ENCODE results near the gene ATM.
A peak's percentile ranks its signal among the peaks of the same experiment; 100 is the strongest.
"Not testable (repeated sequence)": the region's sequence is repeated elsewhere in the genome, so short reads cannot be mapped to it uniquely, and the experiment has no call there.

ATM gene

DNA sequence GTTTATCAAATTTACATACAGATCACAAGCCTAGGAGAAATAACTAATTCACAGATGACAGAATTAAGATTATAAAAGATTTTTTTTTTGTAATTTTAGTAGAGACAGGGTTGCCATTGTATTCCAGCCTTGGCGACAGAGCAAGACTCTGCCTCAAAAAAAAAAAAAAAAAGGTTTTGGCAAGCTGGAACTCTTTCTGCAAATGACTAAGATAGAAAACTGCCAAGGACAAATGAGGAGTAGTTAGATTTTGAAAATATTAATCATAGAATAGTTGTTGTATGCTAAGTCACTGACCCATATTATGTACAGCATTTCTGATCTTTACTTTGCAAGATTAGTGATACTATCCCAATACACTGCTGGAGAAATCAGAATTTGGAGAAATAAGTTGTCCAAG lies 145.3 kb downstream of the ATM start:
- no peak for DNase-seq

DNA sequence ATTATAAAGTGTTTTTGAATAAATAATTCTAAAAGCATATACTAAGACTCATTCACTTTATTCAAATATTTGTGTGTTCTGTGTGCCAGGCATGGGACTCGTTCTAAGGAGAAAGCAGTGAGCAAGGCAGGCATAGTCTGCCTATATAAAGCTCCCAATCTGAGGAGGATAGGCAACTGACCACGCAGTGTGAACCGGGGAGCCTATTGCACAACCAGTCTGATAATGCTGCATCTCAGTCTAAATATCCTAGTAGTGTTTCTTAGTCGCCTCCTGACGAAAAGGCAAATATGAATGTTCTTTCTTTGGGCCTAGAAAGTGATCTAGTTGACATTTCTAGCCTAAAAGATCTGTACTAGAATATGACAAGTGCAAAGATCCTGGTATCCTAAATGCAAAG lies 146.2 kb downstream of the ATM start:
- no peak for DNase-seq

DNA sequence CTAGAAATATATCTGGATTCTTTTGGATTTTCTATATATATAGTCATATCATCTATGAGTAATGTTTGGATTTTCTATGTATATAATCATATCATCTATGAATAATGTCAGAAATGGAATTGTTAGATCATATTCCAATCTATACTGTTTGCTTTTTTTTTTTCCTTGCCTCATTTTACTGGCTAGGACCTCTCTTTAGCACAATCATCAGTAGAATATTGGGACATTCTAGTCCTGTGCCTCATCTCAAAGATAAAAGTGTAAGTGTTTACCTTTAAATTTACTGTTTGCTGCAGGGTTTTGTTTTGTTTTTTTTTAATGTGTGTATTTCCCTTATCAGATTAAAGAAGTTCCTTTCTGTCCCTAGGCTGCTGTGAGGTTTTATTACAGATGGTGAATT lies 147.4 kb downstream of the ATM start:
- no peak for DNase-seq

DNA sequence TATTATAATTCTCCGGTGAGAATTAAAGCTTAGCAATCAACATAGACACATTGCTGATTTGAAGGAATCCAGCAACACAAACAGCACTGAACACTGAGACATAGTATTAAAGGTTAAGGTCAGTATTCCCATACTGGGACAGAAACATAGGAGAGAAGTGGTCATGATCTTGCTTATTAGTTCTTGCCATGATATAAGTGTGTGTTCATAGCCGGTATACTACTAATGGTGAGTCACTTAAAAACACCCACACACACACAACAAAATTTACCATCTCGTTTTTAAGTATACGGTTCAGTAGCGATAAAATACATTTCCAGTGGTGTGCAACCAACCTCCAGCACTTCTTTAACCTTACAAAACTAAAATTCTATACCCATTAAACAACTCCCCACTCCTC lies 148.1 kb downstream of the ATM start:
- no peak for DNase-seq

DNA sequence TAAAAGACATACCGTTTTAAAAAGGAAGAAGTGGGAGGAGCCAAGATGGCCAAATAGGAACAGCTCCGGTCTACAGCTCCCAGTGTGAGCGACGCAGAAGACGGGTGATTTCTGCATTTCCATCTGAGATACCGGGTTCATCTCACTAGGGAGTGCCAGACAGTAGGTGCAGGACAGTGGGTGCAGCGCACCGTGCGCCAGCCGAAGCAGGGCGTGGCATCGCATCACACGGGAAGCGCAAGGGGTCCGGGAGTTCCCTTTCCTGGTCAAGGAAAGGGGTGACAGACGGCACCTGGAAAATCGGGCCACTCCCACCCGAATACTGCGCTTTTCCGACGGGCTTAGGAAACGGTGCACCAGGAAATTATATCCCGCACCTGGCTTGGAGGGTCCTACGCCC lies 150.6 kb downstream of the ATM start:
- DNase-seq, result not testable (repeated sequence)

DNA sequence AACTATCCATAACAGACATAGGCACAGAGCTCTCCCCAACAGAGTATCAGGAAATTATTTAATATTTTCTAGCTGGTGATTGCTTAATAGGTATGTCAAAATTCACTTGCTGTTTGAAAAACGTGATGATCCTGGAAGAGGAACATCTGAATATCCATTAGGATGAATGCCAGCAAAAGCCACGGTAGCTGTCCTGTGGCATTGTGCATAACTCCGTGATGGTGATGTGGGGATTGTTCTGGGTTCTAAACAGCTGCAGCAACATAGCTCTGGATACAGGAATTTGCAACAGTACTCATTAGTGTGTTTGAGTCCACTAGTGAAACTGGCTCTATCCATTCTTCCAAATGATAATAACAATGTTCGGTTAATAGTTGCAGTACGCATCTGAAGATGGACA lies 165.7 kb downstream of the ATM start:
- DNase-seq, result no peak

DNA sequence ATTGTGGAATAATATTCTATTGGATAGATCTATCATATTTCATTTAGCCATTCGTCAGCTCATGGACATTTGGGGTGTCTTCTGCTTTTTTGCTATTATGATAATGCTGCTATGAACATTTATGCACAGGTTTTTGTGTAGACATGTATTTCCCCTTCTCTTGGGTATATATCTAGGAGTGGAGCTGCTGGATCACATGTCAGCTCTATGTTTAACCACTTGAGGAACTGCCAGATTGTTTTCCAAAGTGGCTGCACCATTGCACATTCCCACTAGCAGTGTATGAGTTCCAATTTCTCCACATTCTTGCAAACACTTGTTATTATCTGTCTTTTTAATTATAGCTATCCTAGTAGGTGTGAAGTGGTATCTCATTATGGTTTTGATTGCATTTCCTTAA lies 169.5 kb downstream of the ATM start:
- peak in 1 of 56 donors; percentile 14 for DNase-seq

DNA sequence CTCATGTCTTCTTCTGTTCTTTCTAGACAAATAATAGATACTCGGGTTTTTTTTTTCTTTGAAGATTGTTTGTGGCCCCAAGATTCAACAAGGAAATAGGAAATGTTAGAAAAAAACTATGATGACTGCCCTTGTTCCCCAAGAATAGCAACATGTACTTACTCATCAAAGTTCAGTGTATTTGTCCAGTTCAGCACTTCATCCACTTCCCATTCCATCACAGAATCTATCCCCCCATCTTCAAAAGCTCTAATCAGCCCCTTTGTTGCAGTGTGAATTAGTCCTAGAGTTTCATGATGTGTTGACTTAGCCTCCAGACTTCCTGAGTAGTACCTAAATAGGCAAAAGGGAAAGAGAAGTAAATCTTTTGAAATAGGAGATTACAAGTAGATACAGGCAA lies 170.2 kb downstream of the ATM start:
- no peak for DNase-seq

DNA sequence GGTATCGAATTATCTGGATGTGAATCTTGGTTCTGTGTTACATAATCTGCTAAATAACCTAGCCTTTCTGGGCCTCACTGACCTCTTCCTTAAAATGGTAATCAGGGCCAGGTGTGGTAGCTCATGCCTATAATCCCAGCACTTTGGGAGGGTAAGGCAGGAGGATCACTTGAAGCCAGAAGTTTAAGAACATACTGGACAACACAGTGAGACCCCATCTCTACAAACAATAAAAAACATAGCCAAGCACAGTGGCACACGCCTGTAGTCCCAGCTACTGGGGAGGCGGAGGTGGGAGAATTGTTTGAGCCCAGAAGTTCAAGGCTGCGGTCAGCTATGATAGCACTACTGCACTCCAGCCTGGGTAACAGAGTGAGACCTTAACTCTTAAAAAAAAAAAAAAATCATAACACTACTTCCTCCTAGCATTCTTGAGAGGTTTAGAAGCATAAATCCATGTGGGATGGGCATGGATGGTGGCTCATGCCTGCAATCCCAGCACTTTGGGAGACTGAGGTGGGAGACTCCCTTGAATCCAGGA lies 171.9 kb downstream of the ATM start:
- DNase-seq, result no peak

DNA sequence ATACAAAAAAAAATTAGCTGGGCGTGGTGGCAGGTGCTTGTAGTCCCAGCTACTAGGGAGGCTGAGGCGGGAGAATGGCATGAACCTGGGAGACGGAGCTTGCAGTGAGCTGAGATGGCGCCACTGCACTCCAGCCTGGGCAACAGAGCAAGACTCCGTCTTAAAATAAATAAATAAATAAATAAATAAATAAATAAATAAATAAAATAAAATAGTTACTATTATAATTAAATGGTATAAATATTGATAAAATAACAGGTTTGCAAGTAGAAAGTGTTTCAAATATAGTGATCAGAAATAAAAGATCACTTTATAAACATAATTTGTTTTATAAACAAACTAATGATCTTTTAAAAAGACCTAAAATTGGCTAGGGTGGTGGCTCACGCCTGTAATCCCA lies 173.8 kb downstream of the ATM start:
- not testable (repeated sequence) for DNase-seq

DNA sequence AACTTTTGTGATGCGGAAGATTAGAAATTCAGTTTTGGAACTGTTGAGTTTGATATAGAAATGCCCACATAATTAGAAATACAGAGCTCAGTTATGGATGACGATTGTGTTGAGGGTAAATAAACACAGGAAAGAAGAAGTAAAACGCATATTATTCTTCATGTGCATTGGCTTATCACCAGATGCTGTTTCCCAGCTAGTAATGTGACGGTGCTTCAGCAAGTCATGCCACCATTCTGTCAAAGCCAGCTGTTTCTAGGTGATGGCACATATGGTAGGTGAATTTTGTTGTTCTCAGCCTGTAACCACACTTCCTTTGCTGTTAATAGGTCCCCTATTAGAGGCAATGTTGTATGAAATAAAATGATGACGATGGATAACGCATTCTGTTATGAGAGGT lies 175.6 kb downstream of the ATM start:
- no peak for DNase-seq

DNA sequence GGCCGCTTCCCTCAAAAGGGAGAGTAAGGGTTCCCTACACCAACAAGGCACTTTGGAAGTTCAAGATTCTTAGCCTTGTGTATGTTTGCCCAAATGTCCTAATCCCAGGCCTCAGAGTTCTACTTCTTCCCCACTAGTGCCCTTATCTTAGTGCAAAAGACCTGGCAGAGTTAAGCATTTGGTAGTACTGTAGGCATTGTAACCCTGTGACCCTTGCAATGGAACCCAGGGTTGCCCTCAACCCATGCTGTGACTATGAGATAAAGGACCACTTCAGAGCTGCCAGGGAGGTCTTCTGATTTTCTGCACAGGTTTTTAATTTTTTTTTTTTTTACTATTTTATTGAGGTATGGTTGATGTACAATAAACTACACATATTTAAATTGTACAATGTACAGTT lies 179.4 kb downstream of the ATM start:
- DNase-seq, result no peak

DNA sequence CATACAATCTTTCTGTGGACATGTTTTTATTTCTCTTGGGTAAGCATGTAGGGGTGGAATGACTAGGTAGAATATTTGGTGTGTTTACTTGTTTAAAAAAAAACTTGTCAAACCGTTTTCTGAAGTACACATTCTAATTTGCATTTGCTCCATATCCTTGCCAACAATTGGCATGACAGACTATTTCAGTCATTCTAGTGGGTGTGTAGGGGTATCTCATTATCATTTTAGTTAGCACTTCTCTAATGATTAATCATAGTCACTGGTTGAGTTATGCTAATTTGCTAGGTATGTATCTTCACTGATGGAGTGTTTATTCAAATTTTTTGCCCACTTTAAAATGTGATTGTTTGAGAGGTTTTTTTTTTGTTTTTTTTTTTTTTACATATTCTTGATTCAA lies 180.2 kb downstream of the ATM start:
- no peak for DNase-seq

DNA sequence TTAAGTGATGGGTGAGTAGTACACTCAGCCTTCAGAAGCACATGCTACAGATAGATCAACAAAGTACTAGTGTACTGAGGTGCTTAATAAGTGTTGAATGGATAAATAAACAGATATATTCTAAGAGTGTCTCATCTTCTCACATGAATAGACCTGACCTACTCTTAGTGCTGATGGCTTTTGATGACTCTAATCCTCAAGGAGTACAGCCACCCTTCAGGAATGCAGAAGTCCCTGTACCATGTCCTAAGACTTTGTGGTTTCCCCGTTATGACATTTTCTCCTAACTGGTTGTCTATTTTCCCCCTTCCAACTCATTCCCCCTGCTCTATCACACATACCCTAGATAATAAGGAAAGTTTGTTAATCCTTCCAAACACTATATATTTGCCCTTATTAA lies 182.8 kb downstream of the ATM start:
- no peak for DNase-seq

DNA sequence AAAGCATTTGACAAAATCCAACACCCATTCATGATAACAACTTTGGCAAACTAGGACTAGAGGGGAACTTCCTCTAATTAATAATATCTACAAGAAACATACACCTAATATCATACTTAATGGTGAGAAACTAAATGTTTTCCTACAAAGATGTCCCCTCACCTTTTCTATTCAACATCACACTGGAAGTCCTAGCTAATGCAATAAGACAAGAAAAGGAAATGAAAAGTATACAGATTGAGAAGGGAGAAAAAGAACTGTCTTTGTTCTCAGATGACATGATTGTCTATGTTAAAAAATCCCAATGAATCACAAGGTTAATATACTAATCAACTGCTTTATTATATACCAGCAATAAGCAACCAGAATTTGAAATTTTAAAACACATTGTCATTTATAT lies 192.1 kb downstream of the ATM start:
- no peak for DNase-seq

DNA sequence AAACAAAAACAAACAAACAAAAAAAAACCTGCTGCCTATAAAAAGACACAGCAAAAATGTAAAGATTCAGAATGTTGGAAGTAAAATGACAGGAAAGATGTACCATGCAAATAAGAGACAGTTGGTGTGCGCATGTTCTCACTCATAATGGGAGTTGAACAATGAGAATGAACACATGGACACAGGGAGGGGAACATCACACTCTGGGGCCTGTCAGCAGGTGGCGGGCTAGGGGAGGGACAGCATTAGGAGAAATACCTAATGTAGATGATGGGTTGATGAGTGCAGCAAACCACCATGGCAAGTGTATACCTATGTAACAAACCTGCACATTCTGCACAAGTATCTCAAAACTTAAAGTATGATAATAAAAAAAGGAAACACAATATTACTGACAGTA lies 194.7 kb downstream of the ATM start:
- DNase-seq, result not testable (repeated sequence)

All from amygdala (tissue), 56 donors.